ENCODE data around the gene ROBO1.

ROBO1 gene

GRCh38 chr3:78963771-78964170, 804.0 kb downstream of the ROBO1 start:
- no peak for DNase-seq

- no peak for DNase-seq
Measured at GRCh38 chr3:78957456-78957855, 810.3 kb downstream of the ROBO1 start.

- no peak for DNase-seq
Measured at GRCh38 chr3:78951342-78951945, 816.4 kb downstream of the ROBO1 start.

GRCh38 chr3:78941587-78941986, 826.2 kb downstream of the ROBO1 start:
- DNase-seq, result no peak

GRCh38 chr3:78940626-78941025, 827.2 kb downstream of the ROBO1 start:
- no peak for DNase-seq

GRCh38 chr3:78940128-78940527, 827.7 kb downstream of the ROBO1 start:
- no peak for DNase-seq

- DNase-seq, result no peak
Measured at GRCh38 chr3:78937475-78937874, 830.3 kb downstream of the ROBO1 start.

- DNase-seq, result no peak
Measured at GRCh38 chr3:78927759-78928158, 840.0 kb downstream of the ROBO1 start.

- no peak for DNase-seq
Measured at GRCh38 chr3:78926523-78926922, 841.3 kb downstream of the ROBO1 start.

- no peak for DNase-seq
Measured at GRCh38 chr3:78924711-78925110, 843.1 kb downstream of the ROBO1 start.

- DNase-seq, result no peak
Measured at GRCh38 chr3:78919021-78919755, 848.6 kb downstream of the ROBO1 start.

- no peak for DNase-seq
Measured at GRCh38 chr3:78918361-78919020, 849.3 kb downstream of the ROBO1 start.

GRCh38 chr3:78917536-78917935, 850.3 kb downstream of the ROBO1 start:
- DNase-seq, result no peak

GRCh38 chr3:78913711-78914110, 854.1 kb downstream of the ROBO1 start:
- no peak for DNase-seq

- DNase-seq, result no peak
Measured at GRCh38 chr3:78912687-78913086, 855.1 kb downstream of the ROBO1 start.

GRCh38 chr3:78912259-78912658, 855.5 kb downstream of the ROBO1 start:
- DNase-seq, result no peak

- DNase-seq, result no peak
Measured at GRCh38 chr3:78911394-78911793, 856.4 kb downstream of the ROBO1 start.

- DNase-seq, result no peak
Measured at GRCh38 chr3:78908236-78908635, 859.6 kb downstream of the ROBO1 start.

GRCh38 chr3:78907367-78907766, 860.4 kb downstream of the ROBO1 start:
- no peak for DNase-seq

GRCh38 chr3:78906930-78907329, 860.9 kb downstream of the ROBO1 start:
- no peak for DNase-seq

- peak; percentile 8 for DNase-seq
Measured at GRCh38 chr3:78906245-78906644, 861.6 kb downstream of the ROBO1 start.

GRCh38 chr3:78905700-78906099, 862.1 kb downstream of the ROBO1 start:
- DNase-seq, result no peak

- no peak for DNase-seq
Measured at GRCh38 chr3:78901544-78901943, 866.3 kb downstream of the ROBO1 start.

GRCh38 chr3:78900880-78901279, 866.9 kb downstream of the ROBO1 start:
- no peak for DNase-seq
